Muscle of arm (tissue), 12 donors: ENCODE data around the gene CTTNBP2. TPM values are rescaled to one million over a fixed set of nuclear protein-coding genes. Genes with fewer than 3 reads are reported as not detected.

Source experiments
- DNase-seq: peaks from one replicate; pipeline ENCODE4 v3.0.0-alpha.2; 2013
- polyA plus RNA-seq, 12 donors: library from polyadenylated mRNA; unstranded; fragments of 120-200 nt; gene quantifications; one replicate each; pipeline ENCODE4 v1.2.1, GENCODE V29; 2013; ENCODE audit not compliant: insufficient read length in 12 of 12

The CTTNBP2 gene
- polyA plus RNA-seq, 12 donors = 1.1 to 5.5 (median 2.4) TPM; not detected in 2

GRCh38 chr7:117692338-117692737 lies 180.9 kb downstream of the CTTNBP2 start:
- peak; percentile 15 for DNase-seq

- no peak for DNase-seq
These were observed 183.1 kb downstream of the CTTNBP2 start for GRCh38 chr7:117690147-117690546.

- DNase-seq = no peak
These were observed 183.8 kb downstream of the CTTNBP2 start for GRCh38 chr7:117689406-117689805.

- no peak for DNase-seq
These were observed 185.1 kb downstream of the CTTNBP2 start for GRCh38 chr7:117688126-117688525.

GRCh38 chr7:117686311-117686935 lies 186.8 kb downstream of the CTTNBP2 start:
- DNase-seq = no peak

GRCh38 chr7:117685795-117686194 lies 187.4 kb downstream of the CTTNBP2 start:
- no peak for DNase-seq

- no peak for DNase-seq
These were observed 189.6 kb downstream of the CTTNBP2 start for GRCh38 chr7:117683430-117684175.

GRCh38 chr7:117682681-117683385 lies 190.4 kb downstream of the CTTNBP2 start:
- DNase-seq = no peak

- DNase-seq = no peak
These were observed 194.1 kb downstream of the CTTNBP2 start for GRCh38 chr7:117679120-117679519.

- DNase-seq = no peak
These were observed 197.5 kb downstream of the CTTNBP2 start for GRCh38 chr7:117675497-117676435.

- no peak for DNase-seq
These were observed 198.6 kb downstream of the CTTNBP2 start for GRCh38 chr7:117674617-117675016.

- no peak for DNase-seq
These were observed 199.4 kb downstream of the CTTNBP2 start for GRCh38 chr7:117673839-117674238.

- DNase-seq = no peak
These were observed 199.9 kb downstream of the CTTNBP2 start for GRCh38 chr7:117673367-117673766.

GRCh38 chr7:117672453-117672852 lies 200.8 kb downstream of the CTTNBP2 start:
- no peak for DNase-seq

GRCh38 chr7:117669818-117670217 lies 203.4 kb downstream of the CTTNBP2 start:
- DNase-seq = no peak

- DNase-seq = no peak
These were observed 205.8 kb downstream of the CTTNBP2 start for GRCh38 chr7:117667456-117667855.

- DNase-seq = no peak
These were observed 206.6 kb downstream of the CTTNBP2 start for GRCh38 chr7:117666689-117667088.

- no peak for DNase-seq
These were observed 207.2 kb downstream of the CTTNBP2 start for GRCh38 chr7:117666031-117666430.

- DNase-seq = no peak
These were observed 207.9 kb downstream of the CTTNBP2 start for GRCh38 chr7:117665368-117665767.

- no peak for DNase-seq
These were observed 209.2 kb downstream of the CTTNBP2 start for GRCh38 chr7:117664047-117664446.

GRCh38 chr7:117661328-117661727 lies 211.9 kb downstream of the CTTNBP2 start:
- no peak for DNase-seq
